Measurements from ENCODE around the gene MRPS18A. TPM values are rescaled to one million over a fixed set of nuclear protein-coding genes. Genes with fewer than 3 reads are reported as not detected.
"Not testable (repeated sequence)": the region's sequence is repeated elsewhere in the genome, so short reads cannot be mapped to it uniquely, and the experiment has no call there.

MRPS18A gene
- total RNA-seq, 1 donor: 60.9 TPM

GRCh38 chr6:43639984-43640800 is 47.4 kb downstream of the MRPS18A start:
- DNase-seq (ENCODE audit: low read depth in 2 of 3, low spot score in 2 of 3): peak in 2 of 3 donors; percentile 18 to 56

DNA sequence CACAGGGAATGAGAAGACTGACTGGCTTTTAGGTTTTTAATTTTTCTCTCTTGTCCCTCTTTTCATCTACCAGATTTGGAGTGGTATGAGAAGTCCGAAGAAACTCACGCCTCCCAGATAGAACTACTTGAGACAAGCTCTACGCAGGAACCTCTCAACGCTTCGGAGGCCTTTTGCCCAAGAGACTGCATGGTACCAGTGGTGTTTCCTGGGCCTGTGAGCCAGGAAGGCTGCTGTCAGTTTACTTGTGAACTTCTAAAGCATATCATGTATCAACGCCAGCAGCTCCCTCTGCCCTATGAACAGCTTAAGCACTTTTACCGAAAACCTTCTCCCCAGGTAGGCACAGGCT is 51.3 kb downstream of the MRPS18A start:
- no peak for DNase-seq (ENCODE audit: low read depth in 2 of 3, low spot score in 2 of 3)

DNA sequence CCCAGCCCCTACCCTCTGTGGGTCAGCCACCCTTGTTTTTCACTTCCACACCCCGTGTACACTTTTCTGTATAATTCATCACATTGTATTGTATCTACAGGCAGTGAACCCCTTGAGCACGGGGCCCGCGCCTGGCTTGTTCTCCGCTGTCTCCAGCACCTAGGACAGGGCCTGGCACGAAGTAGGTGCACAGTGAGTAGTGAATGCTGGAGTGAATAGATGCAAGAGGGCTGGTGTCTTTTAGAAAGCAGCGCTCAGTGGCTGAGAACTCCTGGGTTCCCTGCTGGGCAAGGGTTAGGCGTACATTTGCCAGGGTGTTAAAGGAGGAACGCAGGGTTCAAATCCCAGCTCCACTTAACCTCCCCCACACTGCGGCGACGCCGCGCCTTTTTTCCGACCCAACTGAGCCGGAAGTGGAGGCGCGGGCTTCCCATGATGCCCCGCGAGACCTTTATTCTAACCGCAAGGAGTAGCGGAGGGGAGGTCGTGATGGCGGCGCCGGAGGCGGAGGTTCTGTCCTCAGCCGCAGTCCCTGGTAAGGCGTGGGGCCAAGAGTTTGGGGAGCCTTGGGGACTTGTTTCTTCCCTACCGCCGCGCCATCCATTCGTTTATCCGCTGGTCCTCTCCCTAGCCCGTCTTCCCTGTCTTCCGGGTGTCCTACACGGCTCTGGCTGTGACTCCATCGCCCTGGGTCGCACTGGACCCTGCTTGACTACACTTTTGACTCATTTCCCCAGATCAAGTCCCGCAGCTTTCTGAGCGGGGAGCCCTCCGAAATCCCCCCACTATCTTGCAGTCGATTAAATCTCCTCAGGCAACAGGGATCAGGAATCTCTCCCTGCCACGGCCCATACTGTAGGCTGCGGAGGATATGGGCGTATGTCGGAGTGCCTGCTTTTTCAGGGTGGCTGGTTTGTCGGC is 51.9 kb downstream of the MRPS18A start, which contains the start of gene MAD2L1BP:
Gene MAD2L1BP, plus strand, starts transcription at position 454 of the 921 bp plus-strand sequence. Its CDS starts 36 bp downstream, at position 490.
- peak; percentile 71 to 88 (median 81) for DNase-seq (ENCODE audit: low read depth in 2 of 3, low spot score in 2 of 3)

GRCh38 chr6:43634702-43635303 is 52.8 kb downstream of the MRPS18A start:
- no peak for DNase-seq (ENCODE audit: low read depth in 2 of 3, low spot score in 2 of 3)

DNA sequence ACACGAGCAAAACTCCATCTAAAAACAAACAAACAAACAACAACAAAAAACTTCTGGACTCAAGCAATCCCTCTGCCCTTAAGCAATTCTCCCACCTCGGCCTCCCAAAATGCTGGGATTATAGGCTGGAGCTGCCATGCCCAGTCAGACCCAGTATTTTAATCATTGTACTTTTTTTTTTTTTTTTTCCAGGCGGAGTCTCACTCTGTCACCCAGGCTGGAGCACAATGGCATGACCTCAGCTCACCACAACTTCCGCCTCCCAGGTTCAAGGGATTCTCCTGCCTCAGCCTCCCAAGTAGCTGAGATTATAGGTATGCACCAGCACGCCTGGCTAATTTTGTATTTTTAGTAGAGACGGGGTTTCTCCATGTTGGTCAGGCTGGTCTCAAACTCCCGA is 54.6 kb downstream of the MRPS18A start:
- DNase-seq (ENCODE audit: low read depth in 2 of 3, low spot score in 2 of 3): not testable (repeated sequence)

GRCh38 chr6:43630980-43631619 is 56.5 kb downstream of the MRPS18A start:
- peak in 2 of 3 donors; percentile 57 to 58 for DNase-seq (ENCODE audit: low read depth in 2 of 3, low spot score in 2 of 3)

DNA sequence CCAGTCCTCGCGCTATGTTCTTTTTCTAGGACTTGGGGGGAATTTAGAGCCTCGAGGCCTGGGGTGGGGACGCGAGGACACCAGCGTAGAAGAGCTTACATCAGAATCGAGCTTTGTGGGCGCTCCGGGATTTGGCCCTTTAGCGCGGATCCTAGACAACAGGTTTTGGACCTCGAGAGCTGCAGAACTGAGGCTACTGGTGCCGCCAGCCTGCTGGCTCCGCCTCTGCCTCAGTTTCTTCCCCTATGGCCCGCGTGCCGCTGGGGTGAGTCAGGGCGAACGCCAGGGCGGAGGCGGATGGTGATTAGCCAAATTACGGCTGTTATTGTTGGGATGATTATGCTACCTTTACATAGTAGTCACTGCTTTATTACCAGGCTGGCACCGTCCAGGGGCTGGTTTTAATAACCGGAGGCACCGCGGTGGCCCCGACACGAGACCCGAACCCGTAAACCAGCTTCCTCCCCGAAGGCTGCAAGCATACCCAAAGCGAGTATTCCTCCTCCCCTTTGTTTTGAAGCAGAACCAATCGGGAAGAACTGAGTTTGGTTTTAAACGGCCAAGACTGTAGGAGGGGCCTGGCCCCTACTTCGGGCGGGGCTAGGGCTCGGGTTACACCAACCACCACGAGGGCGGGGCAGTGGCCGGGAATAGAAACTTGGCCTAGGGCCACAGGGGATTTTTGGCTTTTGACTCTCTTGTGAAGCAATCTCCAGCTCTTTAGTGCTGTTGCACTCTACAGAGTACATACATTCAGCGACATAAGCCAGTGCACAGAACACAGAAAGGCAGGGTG is 57.9 kb downstream of the MRPS18A start:
- DNase-seq (ENCODE audit: low read depth in 2 of 3, low spot score in 2 of 3): peak; percentile 57 to 98 (median 97)

- peak; percentile 82 to 99 (median 98) for DNase-seq (ENCODE audit: low read depth in 2 of 3, low spot score in 2 of 3)
Observed at GRCh38 chr6:43629104-43629504, 58.5 kb downstream of the MRPS18A start, which contains the start of gene GTPBP2. GTPBP2 (minus strand) TSS chr6:43629264; CDS start chr6:43629162, 102 bp downstream.

- DNase-seq (ENCODE audit: low read depth in 2 of 3, low spot score in 2 of 3): peak in 2 of 3 donors; percentile 43 to 70
Observed at GRCh38 chr6:43628393-43629103, 59.0 kb downstream of the MRPS18A start.

DNA sequence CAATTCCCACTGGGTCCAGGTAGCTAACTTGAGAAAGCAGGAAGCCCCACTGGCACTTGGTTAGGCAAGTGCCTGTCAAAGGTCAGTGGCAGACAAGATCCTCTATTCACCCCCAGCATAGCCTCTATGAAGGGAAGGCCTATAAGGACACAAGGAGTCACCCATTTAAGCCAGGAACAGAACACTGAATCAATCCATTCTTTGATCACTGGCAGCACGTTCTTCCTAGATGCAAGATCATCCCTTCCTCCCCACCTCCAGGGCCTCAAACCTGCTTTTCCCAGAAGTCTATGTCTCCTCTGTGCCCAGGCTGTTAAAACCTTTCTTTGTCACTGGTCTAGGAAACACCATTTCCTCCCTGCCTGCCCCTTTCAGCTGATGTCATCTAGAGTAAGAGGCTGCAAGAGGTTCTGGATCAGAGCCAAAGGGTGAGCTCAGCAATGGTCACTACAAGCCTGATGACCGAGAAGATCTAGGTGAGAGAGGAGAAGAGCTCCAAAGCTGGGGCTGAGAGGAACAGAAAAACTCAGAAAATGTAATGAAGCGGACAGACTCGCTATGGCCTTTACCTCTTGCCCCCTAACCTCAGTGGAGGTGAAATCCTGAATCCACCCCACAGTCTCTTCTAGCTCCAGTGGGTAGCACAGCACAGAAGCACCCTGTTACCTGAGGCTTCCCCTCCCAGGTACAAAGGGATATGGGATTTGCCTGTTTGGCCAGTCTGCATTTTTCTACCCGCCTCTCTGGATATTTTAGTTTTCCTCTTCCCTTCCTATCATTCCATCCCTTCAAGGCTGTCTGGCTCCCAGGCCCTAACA is 60.4 kb downstream of the MRPS18A start:
- DNase-seq (ENCODE audit: low read depth in 2 of 3, low spot score in 2 of 3): no peak

DNA sequence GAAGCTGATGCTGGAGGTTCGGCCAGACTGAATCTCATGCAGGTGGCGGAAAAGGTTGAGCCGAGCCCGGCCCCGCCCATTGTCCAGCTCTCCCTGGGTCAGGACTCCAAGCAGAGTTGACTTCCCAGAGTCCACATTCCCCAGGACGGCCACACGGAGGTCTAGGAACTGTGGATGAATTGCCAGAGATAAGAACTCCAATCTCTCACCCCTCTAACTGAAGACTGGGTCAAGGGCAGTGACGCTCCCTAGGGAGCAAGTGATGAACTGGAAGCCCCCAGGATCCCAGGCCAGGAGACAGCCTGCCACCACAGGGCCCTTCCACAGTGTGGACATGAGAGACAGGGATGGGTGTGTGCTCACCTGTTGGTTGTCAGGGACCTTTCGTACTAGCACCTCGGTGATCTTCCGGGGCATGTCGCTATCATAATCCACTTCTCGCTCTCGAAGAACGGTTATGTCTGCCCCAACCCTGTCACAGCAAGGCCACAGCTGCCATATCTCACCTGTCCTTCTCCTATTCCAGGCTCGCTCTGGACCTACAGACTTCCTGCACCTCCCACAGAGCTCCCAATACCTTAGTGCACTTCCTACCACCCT is 62.1 kb downstream of the MRPS18A start:
- no peak for DNase-seq (ENCODE audit: low read depth in 2 of 3, low spot score in 2 of 3)

GRCh38 chr6:43624786-43625288 is 62.8 kb downstream of the MRPS18A start:
- no peak for DNase-seq (ENCODE audit: low read depth in 2 of 3, low spot score in 2 of 3)

- DNase-seq (ENCODE audit: low read depth in 2 of 3, low spot score in 2 of 3): no peak
Observed at GRCh38 chr6:43623880-43624785, 63.5 kb downstream of the MRPS18A start.

- DNase-seq (ENCODE audit: low read depth in 2 of 3, low spot score in 2 of 3): no peak
Observed at GRCh38 chr6:43622541-43622940, 65.0 kb downstream of the MRPS18A start.

DNA sequence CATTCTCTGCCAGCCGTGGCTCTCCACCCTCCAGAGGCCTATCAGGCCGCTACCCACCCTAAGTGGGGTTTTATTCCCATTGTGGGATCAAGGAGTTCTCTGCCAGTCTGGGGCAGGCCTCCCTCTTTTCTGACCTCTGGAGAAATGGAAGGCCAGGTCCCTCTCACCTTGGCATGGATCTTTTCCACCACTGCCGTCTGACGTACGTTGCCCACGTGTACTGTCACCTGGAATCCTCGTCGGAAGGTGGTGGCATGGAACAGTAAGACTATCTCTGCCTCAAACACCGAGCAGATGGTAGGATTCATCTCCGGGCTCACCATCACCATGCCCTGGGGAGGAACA is 65.8 kb downstream of the MRPS18A start:
- no peak for DNase-seq (ENCODE audit: low read depth in 2 of 3, low spot score in 2 of 3)

All from hematopoietic multipotent progenitor cell (in vitro differentiated cells).